Measurements from ENCODE around the gene LSM4. TPM values are rescaled to one million over a fixed set of nuclear protein-coding genes. Genes with fewer than 3 reads are reported as not detected.
"Not testable (repeated sequence)": the region's sequence is repeated elsewhere in the genome, so short reads cannot be mapped to it uniquely, and the experiment has no call there.

The LSM4 gene
- total RNA-seq, 3 donors from 2014 or later: 83.0 to 122 (median 120) TPM

DNA sequence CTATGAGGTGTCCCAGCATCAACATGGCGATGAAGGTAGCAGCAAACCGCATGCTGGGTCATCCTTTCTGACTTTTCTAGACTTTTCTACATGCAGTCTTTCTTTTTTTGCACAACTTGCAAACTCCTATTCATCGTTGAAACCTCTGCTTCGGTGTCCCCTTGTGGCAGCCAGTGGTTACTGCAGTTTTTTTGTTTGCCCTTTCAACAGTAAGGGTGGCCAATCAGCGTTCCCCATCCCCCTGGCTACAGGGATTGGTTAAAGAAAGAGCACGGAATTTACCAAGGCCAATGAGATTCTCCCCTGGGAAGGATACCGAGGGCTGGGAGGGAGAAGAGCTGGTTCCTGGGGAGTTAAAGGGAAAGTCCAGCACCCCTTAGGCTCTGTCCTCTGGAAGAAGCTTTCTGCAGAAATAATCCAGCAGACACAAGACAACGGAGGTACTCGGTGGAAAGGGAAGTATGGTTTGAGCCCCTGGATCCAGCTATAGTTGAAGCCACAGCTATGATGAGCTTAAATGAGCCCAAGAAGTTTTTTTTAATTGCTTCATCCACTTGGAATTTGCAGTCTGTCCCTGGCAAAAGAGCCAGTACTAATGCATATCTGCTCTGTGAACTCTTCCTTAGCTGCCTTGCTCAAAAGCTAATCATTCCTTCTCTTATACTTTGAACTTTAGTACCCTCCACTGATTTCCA lies 5.6 kb upstream of the LSM4 start:
- Histone ChIP-seq H3K4me3 (peak overlapping the region; percentile 15 to 39 (median 39)), H3K27me3 (no peaks in the 10 kb centered on the region), H3K9me3 (no peaks in the 10 kb centered on the region), H3K27ac (peak overlapping the region; percentile 19 to 65), H3K4me1 (no peaks in the 10 kb centered on the region), H3K36me3 (no peaks in the 10 kb centered on the region)
- intact Hi-C loops (cut with DNase I; ENCODE audit: low total_unique reads): no loop called here
- TF ChIP-seq, protein P1, sequence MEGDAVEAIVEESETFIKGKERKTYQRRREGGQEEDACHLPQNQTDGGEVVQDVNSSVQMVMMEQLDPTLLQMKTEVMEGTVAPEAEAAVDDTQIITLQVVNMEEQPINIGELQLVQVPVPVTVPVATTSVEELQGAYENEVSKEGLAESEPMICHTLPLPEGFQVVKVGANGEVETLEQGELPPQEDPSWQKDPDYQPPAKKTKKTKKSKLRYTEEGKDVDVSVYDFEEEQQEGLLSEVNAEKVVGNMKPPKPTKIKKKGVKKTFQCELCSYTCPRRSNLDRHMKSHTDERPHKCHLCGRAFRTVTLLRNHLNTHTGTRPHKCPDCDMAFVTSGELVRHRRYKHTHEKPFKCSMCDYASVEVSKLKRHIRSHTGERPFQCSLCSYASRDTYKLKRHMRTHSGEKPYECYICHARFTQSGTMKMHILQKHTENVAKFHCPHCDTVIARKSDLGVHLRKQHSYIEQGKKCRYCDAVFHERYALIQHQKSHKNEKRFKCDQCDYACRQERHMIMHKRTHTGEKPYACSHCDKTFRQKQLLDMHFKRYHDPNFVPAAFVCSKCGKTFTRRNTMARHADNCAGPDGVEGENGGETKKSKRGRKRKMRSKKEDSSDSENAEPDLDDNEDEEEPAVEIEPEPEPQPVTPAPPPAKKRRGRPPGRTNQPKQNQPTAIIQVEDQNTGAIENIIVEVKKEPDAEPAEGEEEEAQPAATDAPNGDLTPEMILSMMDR (IDR thresholded peaks at IDR 0.05): peak; percentile 99
- no peak for TF ChIP-seq POLR2A (IDR thresholded peaks at IDR 0.05)
- TF ChIP-seq POLR2AphosphoS5 (IDR thresholded peaks at IDR 0.05): peak; percentile 14 to 56 (median 47)
- DNase-seq (ENCODE audit: low spot score in 2 of 2): peak; percentile 90 to 96

DNA sequence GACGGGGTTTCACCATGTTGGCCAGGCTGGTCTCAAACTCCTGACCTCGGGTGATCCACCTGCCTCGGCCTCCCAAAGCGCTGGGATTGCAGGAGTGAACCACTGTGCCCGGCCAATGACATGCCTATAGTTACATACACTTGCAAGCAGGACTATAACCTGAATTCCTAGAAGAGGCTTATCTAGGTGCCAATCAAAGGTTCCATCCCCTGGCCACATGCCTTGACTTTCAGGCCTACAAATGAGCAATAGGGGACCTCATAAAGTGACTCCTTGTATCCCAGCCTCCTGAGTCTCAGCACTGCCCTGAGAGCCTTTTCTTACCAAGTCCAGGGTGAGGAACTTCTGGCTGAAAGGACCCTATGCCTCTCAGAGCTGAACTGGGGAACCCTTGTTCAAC lies 3.9 kb upstream of the LSM4 start:
- TF ChIP-seq POLR2A (IDR thresholded peaks at IDR 0.05): no peak
- no peak for TF ChIP-seq POLR2AphosphoS5 (IDR thresholded peaks at IDR 0.05)
- TF ChIP-seq, protein P1 (IDR thresholded peaks at IDR 0.05): no peak
- H3K4me3 ChIP-seq: no peak overlapping the region
- H3K36me3 ChIP-seq: no peaks in the 10 kb centered on the region
- H3K9me3 ChIP-seq: no peaks in the 10 kb centered on the region
- H3K27ac ChIP-seq: no peak overlapping the region
- no peaks in the 10 kb centered on the region for H3K27me3 ChIP-seq
- intact Hi-C loops (cut with DNase I; ENCODE audit: low total_unique reads): no loop called here
- no peak for DNase-seq (ENCODE audit: low spot score in 2 of 2)
- H3K4me1 ChIP-seq: no peaks in the 10 kb centered on the region

DNA sequence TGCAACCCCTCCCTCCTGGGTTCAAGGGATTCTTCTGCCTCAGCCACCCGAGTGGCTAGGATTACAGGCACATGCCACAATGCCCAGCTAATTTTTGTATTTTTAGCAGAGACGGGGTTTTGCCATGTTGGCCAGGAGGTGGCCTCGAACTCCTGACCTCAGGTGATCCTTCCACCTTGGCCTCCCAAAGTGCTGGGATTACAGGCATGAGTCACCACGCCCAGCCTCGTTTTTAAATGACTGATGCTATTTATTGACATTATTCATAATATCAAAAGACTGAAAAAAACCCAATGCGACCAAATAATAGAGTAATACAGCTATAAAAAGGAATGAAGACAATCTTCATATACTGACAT lies 1.5 kb upstream of the LSM4 start:
- H3K27me3 ChIP-seq; DNase-seq (ENCODE audit: low spot score in 2 of 2); H3K36me3 ChIP-seq; H3K4me3 ChIP-seq; H3K9me3 ChIP-seq; H3K4me1 ChIP-seq: not testable (repeated sequence)
- intact Hi-C loops (cut with DNase I; ENCODE audit: low total_unique reads): loop anchor here (5.0 kb wide), 1 partner anchor 42 kb away; the partner anchor contains the start of gene JUND
- H3K27ac ChIP-seq: peak overlapping the region; percentile 50 to 96

DNA sequence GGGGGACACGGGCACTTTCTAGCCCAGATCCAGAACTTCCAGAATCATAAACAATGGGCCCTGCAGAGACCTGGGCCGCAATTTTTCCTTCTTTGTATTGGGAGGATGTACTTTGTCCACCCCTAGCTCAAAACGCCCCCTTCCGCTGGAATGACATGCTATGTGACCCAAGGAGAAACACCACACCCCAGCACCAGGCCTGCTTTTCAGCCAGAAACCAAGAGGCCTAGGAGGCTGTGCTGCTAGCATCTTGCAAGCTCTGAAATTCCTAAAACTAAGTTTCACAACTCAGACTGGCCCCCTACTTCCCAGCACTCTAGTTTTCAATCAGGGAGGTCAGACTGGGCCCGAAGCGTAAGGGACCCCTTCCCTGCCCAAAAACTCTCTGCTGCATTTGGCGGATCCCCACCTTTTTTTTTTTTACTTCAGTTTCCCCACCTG lies 538 bp downstream of the LSM4 start:
- DNase-seq (ENCODE audit: low spot score in 2 of 2): no peak
- no peaks in the 10 kb centered on the region for H3K36me3 ChIP-seq
- no peaks in the 10 kb centered on the region for H3K4me1 ChIP-seq
- H3K27ac ChIP-seq: peak overlapping the region; percentile 87 to 96
- H3K27me3 ChIP-seq: no peaks in the 10 kb centered on the region
- intact Hi-C loops (cut with DNase I; ENCODE audit: low total_unique reads): loop anchor here (5.0 kb wide), 1 partner anchor 40 kb away; the partner anchor contains the start of gene JUND
- peak overlapping the region; percentile 71 to 90 (median 86) for H3K4me3 ChIP-seq
- no peak for TF ChIP-seq POLR2AphosphoS5 (IDR thresholded peaks at IDR 0.05)
- TF ChIP-seq, protein P1 (IDR thresholded peaks at IDR 0.05): no peak
- TF ChIP-seq POLR2A (IDR thresholded peaks at IDR 0.05): no peak
- no peaks in the 10 kb centered on the region for H3K9me3 ChIP-seq

DNA sequence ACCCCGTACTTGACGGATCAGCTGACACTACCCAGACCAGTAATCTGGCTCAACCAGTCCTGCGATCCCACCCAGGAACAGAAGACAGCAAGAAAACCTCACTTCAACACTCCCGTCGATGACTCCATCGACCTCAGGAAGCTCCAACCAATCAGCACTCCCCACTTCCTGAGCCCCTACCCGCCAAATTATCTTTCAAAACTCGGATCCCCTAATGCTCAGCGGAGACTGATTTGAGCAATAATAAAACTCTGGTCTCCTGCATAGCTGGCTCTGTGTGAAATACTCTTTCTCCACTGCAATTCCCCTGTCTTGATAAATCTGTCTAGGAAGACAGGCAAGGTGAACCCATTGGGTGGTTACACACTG lies 1.2 kb downstream of the LSM4 start:
- no peak for DNase-seq (ENCODE audit: low spot score in 2 of 2)
- no peaks in the 10 kb centered on the region for H3K27me3 ChIP-seq
- TF ChIP-seq, protein P1 (IDR thresholded peaks at IDR 0.05): no peak
- no peak for TF ChIP-seq POLR2A (IDR thresholded peaks at IDR 0.05)
- H3K9me3 ChIP-seq: no peaks in the 10 kb centered on the region
- H3K27ac ChIP-seq: peak overlapping the region; percentile 87 to 96
- H3K4me1 ChIP-seq: no peaks in the 10 kb centered on the region
- peak overlapping the region in 1 of 3 donors; percentile 90 for H3K4me3 ChIP-seq
- H3K36me3 ChIP-seq: no peaks in the 10 kb centered on the region
- intact Hi-C loops (cut with DNase I; ENCODE audit: low total_unique reads): loop anchor here (5.0 kb wide), 1 partner anchor 39 kb away; the partner anchor contains the start of gene JUND
